Calu3 (cell line): ENCODE results near the gene SAC3D1. TPM values are rescaled to one million over a fixed set of nuclear protein-coding genes. Genes with fewer than 3 reads are reported as not detected.

Experiments
- Bru-seq: library from RNA; stranded (reverse); fragments of 400-500 nt; gene quantifications from one replicate; lab custom pipeline; 2021; lab: Mats Ljungman, UMichigan
- BruChase-seq, 2 experiments: library from RNA; stranded (reverse); fragments of 400-500 nt; gene quantifications; one replicate each; lab custom pipeline; 2021; lab: Mats Ljungman, UMichigan
- BruUV-seq: library from RNA; stranded (reverse); fragments of 400-500 nt; replicated peaks from 2 replicates; lab custom pipeline; 2021; lab: Mats Ljungman, UMichigan
- CTCF ChIA-PET: fragments of 300-600 bp; sonication (Branson Sonifier 250); formaldehyde crosslinking; loops from one replicate; lab custom pipeline; 2022; ENCODE audit warnings: antibody characterized with exemption; lab: Charles Lee
- DNase-seq: peaks from one replicate; pipeline ENCODE4 v3.0.0; 2022
- H3K27ac Mint-ChIP-seq: one replicate; pipeline ENCODE4 v1.8.0; 2022; ENCODE audit warnings: mixed read lengths; ENCODE audit not compliant: unreplicated experiment
- H3K27me3 Mint-ChIP-seq: one replicate; pipeline ENCODE4 v1.8.0; 2022; ENCODE audit warnings: mixed read lengths; ENCODE audit not compliant: unreplicated experiment
- H3K36me3 Mint-ChIP-seq: one replicate; pipeline ENCODE4 v1.8.0; 2022; ENCODE audit warnings: mild to moderate bottlenecking, moderate library complexity, mixed read lengths; ENCODE audit not compliant: insufficient read depth, unreplicated experiment
- H3K4me1 Mint-ChIP-seq: one replicate; pipeline ENCODE4 v1.8.0; 2022; ENCODE audit warnings: mild to moderate bottlenecking, low read depth, mixed read lengths; ENCODE audit not compliant: unreplicated experiment
- H3K4me3 Mint-ChIP-seq: one replicate; pipeline ENCODE4 v1.8.0; 2022; ENCODE audit warnings: mild to moderate bottlenecking, low read depth, moderate library complexity, mixed read lengths; ENCODE audit not compliant: unreplicated experiment
- H3K9me3 Mint-ChIP-seq: one replicate; pipeline ENCODE4 v1.8.0; 2022; ENCODE audit warnings: low read depth, mixed read lengths; ENCODE audit not compliant: unreplicated experiment
- CTCF ChIP-seq: fragments of 200-600 bp; IDR thresholded peaks from one replicate; pipeline ENCODE4 v1.8.0; 2022; ENCODE audit warnings: antibody characterized with exemption; ENCODE audit not compliant: unreplicated experiment
- intact Hi-C: fragments of 100-400 bp; cut with micrococcal nuclease; formaldehyde crosslinking; loops from one replicate; pipeline ENCODE4 v1.10.0; 2022; ENCODE audit not compliant: unreplicated experiment
- long read RNA-seq: library from polyadenylated mRNA; stranded (forward); transcript quantifications from one replicate; pipeline ENCODE4 v2.0.0, GENCODE V29; 2022
- total RNA-seq: library from RNA; stranded (reverse); gene quantifications from 2 replicates; pipeline ENCODE4 v1.2.3, GENCODE V29; 2022

SAC3D1 gene
- total RNA-seq (12.9 and 17.6 TPM in 2 replicates), Bru-seq, nascent RNA (percentile 46 among the genes with signal in this experiment), BruChase-seq, experiment 1, labeled RNA remaining after a 6-hour chase (percentile 47 among the genes with signal in this experiment), BruChase-seq, experiment 2, labeled RNA remaining after a 2-hour chase (percentile 57 among the genes with signal in this experiment)
- long read RNA-seq, transcript SAC3D1-203 (3 exons, 1,366 nt), result minor isoform, 9 of 46 reads
- long read RNA-seq, transcript SAC3D1-201 (2 exons, 1,566 nt), result major isoform, 34 of 46 reads
- long read RNA-seq, partial matches to known transcripts, result 0 of 46 reads
- long read RNA-seq, other reads (novel, unspliced or antisense), result 3 of 46 reads

- Mint-ChIP-seq H3K4me1 (no peaks in the 10 kb centered on the region), H3K27me3 (no peaks in the 10 kb centered on the region), H3K4me3 (peak within 1 kb of the TSS; percentile 75), H3K27ac (peak within 1 kb of the TSS; percentile 43), H3K36me3 (peaks cover 37% of the 10 kb centered on the region), H3K9me3 (no peaks in the 10 kb centered on the region)
- no TSS peak for BruUV-seq
- intact Hi-C loops, result no loop called here
- CTCF ChIA-PET, result interaction anchor here (0.7 to 1.2 kb wide), 5 partner anchors 22 to 247 kb away, joined by 3 to 5 read pairs (median 3); partner anchors contain the start of genes FAU and MRPL49
- no peak for TF ChIP-seq CTCF
- peak; percentile 94 for DNase-seq
Observed at GRCh38 chr11:65040847-65041622, at the start of gene SAC3D1. Gene SAC3D1 (plus strand): TSS chr11:65041210. CDS start chr11:65041293, 83 bp downstream.

GRCh38 chr11:64994318-64994717, 46.7 kb upstream of the SAC3D1 start:
- Mint-ChIP-seq H3K27ac (no peak overlapping the region), H3K36me3 (peaks cover 17% of the 10 kb centered on the region), H3K4me3 (no peak overlapping the region), H3K4me1 (peaks cover 40% of the 10 kb centered on the region), H3K27me3 (no peaks in the 10 kb centered on the region), H3K9me3 (no peaks in the 10 kb centered on the region)
- DNase-seq, result no peak
- TF ChIP-seq CTCF, result no peak
- BruUV-seq, result no TSS peak
- intact Hi-C loops, result no loop called here
- CTCF ChIA-PET, result interaction anchor here (0.8 kb wide), 1 partner anchor 13 kb away, joined by 3 read pairs; no protein-coding TSS in a partner anchor

GRCh38 chr11:64996327-64996709, 44.7 kb upstream of the SAC3D1 start:
- TSS peak; percentile 71 for BruUV-seq

More at GRCh38 chr11:64996327-64996709, 44.7 kb upstream of the SAC3D1 start:
- Mint-ChIP-seq H3K36me3 (peaks cover 12% of the 10 kb centered on the region), H3K4me3 (peak overlapping the region; percentile 68), H3K27me3 (no peaks in the 10 kb centered on the region), H3K9me3 (no peaks in the 10 kb centered on the region), H3K4me1 (peaks cover 28% of the 10 kb centered on the region), H3K27ac (peak overlapping the region; percentile 82)
- CTCF ChIA-PET, result interaction anchor here (0.5 to 2.1 kb wide), 12 partner anchors 11 to 209 kb away, joined by 3 to 12 read pairs (median 4); partner anchors contain the start of genes ARL2, CDC42BPG and MAJIN
- TF ChIP-seq CTCF, result no peak
- no peak for DNase-seq
- intact Hi-C loops, result loop anchor here (5.0 kb wide), 2 partner anchors 79 to 149 kb away; partner anchors contain the start of gene ATG2A
